Tibial nerve (tissue), 3 donors: ENCODE measurements around the gene GGACT.

ENCODE experiments used
- EP300 ChIP-seq, 2 donors: sonication (generic); formaldehyde crosslinking; IDR thresholded peaks; one replicate each; pipeline ENCODE4 v1.6.1; 2017; ENCODE audit warnings: antibody characterized with exemption in 2 of 2, mild to moderate bottlenecking in 1 of 2
- POLR2A ChIP-seq, 2 donors: fragments of 450-650 bp; IDR thresholded peaks; one replicate each; pipeline ENCODE4 v1.6.1; 2017; ENCODE audit warnings: antibody characterized with exemption in 2 of 2, mild to moderate bottlenecking in 2 of 2, moderate library complexity in 2 of 2

- TF ChIP-seq EP300 (IDR thresholded peaks at IDR 0.05) (no peak), POLR2A (IDR thresholded peaks at IDR 0.05) (no peak)
These were observed 11.9 kb upstream of the GGACT start for GRCh38 chr13:100600461-100600860.
